Stimulated activated CD8-positive, alpha-beta memory T cell treated with anti-CD3 and anti-CD28 coated beads, Interleukin-15, amount 100 ng/mL, for 4 hours (primary cell): ENCODE results near the gene ISLR2.
"Not testable (repeated sequence)": the region's sequence is repeated elsewhere in the genome, so short reads cannot be mapped to it uniquely, and the experiment has no call there.

Source experiments
- DNase-seq, 2 donors: peaks; one replicate each; pipeline ENCODE4 v3.0.0-alpha.2; 2020; ENCODE audit warnings: low read depth in 2 of 2

The ISLR2 gene, protein sequence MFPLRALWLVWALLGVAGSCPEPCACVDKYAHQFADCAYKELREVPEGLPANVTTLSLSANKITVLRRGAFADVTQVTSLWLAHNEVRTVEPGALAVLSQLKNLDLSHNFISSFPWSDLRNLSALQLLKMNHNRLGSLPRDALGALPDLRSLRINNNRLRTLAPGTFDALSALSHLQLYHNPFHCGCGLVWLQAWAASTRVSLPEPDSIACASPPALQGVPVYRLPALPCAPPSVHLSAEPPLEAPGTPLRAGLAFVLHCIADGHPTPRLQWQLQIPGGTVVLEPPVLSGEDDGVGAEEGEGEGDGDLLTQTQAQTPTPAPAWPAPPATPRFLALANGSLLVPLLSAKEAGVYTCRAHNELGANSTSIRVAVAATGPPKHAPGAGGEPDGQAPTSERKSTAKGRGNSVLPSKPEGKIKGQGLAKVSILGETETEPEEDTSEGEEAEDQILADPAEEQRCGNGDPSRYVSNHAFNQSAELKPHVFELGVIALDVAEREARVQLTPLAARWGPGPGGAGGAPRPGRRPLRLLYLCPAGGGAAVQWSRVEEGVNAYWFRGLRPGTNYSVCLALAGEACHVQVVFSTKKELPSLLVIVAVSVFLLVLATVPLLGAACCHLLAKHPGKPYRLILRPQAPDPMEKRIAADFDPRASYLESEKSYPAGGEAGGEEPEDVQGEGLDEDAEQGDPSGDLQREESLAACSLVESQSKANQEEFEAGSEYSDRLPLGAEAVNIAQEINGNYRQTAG

DNA sequence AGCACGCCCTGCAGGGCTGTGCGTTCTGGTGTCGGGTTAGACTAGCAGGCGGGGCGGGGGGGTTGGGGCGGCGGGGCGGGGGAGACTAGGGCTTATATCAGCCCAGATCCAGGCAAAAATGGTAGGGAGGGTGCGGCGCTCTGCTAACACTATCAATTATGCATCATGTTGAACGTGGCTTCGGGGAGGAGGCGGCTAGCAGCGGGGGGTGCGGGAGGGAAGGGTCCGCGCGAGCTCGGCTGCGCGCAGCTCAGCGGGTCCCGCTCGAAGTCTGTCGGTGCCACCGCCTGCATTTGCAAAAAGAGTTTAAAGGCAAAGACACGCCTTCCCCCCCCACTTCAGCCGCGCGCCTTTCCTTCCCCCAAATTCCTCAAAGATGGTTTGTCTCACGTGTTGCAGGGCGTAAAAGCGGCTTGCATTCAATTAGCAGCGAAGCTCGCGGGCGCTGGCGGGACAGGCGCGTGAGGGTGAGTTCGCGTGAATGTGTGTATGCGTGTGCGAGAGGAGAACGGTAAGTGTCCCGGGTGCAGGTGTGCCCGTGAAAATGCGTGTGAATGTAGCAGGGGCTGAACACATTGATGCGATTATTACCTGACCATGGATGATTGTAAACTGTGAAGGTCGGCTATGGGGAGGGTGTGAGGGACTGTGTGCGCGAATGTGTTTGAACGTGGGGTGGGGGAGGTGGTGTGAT is at the start of gene ISLR2:
TSS of gene ISLR2 (plus strand) at position 432 of the 694 bp plus-strand sequence. CDS start 2,169 bp downstream, outside the sequence.
- no peak for DNase-seq

DNA sequence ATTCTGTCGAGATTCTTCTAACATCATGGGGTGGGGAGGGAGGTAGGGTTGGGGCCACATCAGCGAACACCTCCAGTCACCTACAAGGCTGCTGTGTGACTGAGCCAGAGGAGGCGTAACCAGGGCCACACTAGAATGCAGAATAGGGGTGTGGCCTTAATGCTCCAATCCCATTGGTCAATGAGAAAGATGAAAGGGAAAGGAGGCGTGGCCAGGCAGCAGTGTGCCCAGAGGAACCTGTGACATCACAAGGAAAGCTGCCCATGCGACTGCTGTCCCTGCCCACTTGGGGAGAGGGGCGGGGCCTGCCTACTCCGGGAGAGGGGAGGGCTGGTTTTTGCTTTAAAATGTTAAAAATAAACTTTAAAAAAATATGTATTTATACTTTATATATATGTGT is 47.9 kb upstream of the ISLR2 start, which contains the start of gene GOLGA6A:
TSS of gene GOLGA6A (minus strand) at position 101 of the 400 bp plus-strand sequence. CDS start at position 60, 41 bp downstream.
- DNase-seq = not testable (repeated sequence)

DNA sequence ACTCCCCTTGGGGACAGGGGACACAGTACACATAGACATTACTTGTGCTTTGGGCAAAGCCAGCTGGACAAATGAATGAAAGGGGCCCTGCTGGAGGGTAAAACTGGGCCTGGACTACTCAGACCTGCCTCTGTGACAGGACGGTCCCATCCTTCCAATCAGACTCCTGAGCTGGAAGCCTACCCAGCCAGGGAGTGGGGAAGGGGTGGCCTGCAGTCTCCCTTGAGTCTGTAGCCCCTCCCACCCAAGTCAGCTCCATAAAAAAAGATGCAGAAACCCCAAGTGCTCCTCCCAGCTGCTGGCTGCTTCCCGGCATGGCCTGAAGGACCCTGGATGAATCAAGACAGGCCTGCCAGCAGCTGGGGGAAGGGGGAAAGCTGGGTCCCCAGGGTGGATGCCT is 35.8 kb upstream of the ISLR2 start:
- not testable (repeated sequence) for DNase-seq

DNA sequence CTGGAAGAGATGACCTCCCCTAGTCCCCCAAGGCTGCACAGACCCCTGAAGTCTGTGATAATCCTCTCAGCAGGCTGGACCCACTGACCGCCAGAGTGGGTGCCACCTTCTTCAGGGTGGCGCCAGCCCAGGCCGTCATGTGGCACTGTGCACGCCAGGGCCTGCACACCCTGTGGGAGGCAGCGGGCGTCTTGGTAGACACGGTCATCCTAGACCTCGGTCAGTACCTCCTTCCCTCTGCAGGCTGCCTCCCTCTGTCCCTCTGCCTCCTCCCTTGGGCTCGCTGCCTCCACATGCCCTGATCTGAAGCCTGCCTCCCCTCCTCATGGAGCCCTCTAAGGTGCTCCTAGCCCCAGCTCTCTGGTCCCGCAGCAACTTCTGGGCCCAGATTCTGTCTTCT is 34.8 kb upstream of the ISLR2 start:
- DNase-seq = not testable (repeated sequence)

DNA sequence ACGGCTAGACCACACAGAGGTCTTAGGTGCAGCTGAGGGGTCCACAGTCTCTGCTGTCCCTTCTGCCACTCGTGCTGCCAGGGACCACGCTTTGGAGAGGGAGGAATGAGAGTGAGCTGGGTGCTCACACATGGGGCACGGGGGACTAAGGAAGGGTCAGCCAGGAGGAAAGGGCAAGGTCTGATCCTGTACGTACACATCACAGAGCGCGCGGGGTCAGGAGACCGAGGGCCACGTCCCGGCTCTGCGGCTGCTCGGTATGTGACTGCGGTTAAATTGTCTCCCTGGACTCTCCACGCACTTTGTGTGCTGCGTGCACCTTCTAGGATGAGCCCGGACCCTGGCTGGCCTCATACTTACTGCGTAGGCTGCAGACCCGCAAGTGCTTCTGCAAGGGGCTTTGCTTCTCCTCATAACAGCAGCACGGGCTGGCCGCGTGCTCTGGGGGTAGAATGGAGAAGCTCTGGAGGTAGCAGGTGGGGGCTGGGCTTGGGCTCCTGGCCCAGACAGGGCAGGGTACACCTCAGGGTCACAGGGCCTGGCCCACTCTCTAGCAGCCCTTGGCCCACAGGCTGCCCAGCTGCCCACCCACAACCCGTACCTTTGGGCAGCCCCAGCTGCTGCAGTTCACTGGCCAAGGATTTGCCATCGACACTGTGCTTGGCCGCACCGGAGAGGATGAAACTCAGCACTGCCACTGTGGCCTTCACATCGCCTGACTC is 33.5 kb upstream of the ISLR2 start:
- not testable (repeated sequence) for DNase-seq

DNA sequence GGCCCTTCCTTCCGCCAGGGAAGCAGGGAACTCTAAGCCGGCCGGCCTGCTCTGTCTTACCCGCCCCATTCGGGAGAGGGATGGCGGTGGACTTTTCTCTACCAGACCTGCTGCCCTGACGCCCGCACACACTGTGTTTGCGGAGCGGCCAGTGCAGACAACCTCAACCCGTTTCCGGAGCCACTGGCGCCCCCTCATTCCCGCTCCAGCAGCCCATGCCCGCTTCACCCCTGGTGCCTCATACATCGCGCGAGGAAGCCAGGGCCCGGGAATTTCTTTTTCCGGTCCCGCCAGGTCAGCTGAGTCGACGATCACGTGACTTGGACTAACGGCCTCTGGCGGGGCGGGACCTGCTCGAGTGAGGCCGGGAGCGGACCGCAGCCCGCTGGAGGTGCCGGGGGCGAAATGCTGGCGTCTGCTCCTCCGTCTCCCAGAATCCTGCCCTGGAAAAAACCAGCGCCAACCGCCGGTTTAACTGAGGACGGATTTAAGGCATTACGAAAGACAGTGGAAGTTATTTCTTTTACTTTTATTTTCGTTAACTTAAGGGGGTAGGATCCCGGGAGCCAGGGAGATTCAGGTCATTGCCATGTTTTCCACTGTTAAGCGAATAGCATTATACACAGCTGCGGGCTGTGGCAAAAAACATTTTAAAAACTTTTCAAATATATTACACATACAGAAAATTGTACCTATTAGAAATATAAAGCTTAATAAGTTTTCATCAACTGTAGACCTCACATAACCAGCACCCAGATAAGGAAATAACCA is 30.2 kb upstream of the ISLR2 start:
- peak; percentile 34 to 49 for DNase-seq

DNA sequence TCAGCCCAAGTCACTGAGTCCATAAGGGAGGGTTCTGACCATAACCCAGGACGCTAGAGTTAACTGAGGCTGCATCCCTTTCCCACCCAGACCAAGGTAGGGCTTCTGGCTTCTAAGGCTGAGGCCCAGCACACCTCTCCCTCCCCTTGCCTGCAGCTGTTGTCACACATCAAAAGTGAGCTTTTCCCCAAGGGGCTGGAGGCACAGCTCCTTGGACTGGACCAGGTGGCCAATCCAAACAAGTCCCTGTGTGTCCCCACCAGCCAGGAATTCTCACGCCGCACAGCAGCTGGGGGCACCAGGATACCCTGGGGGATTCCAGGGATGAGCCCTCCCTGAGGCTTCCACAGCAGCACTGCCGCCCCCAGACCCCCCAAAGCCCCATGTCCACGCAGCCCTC is 22.3 kb upstream of the ISLR2 start:
- DNase-seq = no peak

DNA sequence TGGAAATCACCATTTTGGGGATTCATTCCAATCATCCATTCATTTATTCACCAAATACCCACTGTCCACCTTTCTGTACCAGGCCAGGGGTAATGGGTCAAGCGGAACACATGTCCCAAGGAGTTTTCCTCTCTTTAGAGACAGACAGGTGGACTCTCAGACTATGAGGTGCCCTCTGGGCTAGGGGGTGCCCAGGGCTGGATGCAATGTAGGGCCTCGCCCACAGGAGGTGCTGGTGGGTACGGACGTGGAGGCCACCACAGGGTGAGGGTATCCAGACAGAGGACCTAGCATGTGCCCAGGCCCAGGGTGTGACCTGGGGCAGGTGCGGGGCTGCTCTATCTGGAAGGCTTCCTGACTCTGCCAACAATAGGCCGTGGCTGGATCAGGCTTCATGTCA is 21.8 kb upstream of the ISLR2 start:
- DNase-seq = not testable (repeated sequence)

DNA sequence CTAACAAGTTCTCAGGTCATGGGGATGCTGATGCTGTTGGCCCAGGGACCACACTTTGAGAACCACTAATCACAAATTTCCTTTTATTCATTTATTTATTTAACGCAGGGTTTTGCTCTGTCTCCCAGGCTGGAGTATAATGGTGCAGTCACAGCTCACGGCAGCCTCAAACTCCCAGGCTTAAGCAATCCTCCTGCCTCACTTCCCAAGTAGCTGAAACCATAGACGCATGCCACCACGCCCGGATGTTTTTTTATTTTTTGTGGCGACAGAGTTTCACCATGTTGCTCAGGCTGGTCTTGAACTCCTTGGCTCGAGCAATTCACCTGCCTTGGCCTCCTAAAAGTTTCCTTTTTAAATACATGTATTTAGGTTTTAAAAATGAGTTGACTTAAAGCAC is 20.7 kb upstream of the ISLR2 start:
- no peak for DNase-seq

DNA sequence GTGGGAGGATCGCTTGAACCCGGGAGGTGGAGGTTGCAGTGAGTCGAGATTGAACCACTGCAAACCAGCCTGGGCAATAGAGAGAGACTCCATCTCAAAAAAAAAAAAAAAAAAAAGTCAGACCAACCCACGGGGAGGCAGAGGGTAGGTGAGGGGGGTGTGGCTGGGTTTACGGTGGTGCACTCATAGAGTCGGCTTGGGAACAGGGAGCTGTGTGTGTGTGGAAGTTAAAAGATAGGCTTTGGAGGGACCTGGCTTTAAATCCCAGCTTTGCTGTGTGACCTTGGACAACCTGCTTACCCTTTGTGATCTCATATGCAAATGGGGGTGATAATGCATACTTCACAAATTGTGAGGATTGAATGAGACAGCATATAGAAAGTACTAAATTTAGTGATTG is 10.0 kb upstream of the ISLR2 start:
- DNase-seq = no peak

DNA sequence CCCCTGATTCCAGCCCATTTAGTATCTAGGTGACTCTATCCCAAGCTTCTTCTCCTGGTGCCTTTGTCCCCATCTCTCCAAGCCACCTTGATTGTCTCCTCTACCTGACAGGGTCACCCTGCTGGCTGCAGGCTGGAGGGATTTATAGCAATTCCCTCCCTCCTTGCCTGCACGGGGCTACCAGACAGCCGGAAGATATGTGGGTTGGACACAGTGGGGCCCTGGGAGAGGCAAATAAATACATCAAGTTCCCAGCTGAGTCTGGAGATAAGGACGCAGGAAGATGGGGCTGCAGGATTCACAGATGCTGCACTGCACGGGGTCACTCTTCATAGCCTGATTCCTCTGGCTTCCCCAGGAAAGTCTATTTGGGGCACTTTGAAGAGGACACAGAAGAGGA is 9.3 kb upstream of the ISLR2 start:
- no peak for DNase-seq

DNA sequence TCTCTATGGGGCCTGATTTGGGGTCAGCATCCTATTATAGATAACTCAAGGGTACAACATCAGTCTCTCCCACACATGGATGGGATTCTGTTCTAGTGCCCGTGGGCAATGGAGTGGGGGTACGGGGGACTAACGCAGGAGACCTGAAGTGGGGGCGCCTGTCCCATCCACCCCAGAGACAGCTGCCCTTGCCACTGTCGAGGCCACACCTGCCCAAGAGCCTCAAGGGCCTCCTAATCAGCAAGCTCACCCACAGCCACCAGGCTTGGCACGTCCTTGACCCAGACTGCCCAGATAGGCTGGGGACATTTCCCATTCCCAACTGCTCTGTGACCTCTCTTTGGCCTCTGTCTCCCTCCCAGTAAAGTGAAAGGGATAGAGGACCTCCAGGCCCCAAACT is 8.5 kb upstream of the ISLR2 start:
- DNase-seq = no peak

DNA sequence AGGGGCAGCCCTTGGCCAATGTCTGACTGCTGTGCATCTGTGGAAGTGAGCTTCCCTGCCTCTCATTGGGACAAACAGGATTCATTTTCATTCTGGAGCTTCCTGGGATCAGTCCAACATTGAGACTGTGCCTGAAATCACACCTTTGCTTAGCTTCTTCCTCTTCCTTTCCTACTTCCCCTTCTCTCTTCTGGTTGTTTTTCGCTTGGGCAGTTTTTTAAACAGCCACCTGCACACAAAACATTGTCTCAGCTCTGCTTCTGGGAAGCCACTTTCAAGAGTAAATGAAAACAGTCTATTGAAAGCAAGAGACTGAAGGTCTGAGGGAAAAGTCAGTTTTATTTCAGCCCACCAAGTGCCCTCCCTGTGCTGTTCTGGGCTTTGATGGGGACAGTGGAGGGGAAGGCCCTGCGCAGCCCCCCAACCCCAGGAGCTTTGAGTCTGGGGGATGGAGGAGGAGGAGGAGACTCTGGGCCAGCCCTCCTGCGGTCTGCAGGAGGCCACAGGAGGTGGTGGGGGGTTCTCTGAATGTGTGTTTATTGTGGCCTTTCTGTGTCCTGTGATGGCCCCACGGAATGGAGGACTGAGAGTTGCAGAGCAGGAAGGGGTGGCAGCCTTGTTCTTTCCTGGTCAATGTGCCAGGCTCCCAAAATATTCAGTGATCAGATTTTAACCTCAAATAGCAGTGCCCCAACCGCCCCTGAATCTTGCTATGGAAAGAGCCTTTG is 7.8 kb upstream of the ISLR2 start:
- no peak for DNase-seq

DNA sequence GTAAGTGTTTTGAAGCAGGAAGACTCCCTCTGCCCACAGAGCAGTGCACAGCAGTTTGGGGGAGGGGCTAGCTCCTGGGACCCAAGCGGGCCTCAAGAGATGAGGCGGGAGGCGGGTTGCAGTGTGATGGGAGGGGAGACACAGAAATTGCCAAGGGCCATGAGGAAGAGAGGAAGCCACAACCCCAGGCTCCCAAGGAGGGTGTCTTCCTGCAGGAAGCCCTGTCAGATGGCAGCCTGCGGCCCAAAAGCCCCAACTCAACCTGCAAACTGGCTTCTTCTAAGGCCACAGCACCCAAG is 7.3 kb upstream of the ISLR2 start:
- DNase-seq = no peak

DNA sequence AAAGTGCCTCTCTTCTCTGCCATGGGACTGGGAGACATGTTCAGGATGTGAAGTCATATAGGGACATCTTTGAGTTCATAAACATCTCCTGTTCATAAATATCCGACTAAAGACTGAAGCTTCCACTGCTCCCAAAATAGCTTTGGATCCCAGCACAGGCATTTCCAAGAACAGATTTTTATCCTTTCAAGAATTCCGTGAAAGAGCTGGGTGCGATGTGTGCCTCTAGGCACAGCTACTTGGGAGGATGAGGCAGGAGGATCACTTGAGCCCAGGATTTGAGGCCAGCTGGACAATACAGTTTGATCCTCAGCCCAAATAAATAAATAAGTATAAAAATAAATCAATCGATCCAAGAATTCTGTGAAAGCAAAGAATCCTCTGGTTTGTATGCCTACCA is 6.7 kb upstream of the ISLR2 start:
- no peak for DNase-seq

DNA sequence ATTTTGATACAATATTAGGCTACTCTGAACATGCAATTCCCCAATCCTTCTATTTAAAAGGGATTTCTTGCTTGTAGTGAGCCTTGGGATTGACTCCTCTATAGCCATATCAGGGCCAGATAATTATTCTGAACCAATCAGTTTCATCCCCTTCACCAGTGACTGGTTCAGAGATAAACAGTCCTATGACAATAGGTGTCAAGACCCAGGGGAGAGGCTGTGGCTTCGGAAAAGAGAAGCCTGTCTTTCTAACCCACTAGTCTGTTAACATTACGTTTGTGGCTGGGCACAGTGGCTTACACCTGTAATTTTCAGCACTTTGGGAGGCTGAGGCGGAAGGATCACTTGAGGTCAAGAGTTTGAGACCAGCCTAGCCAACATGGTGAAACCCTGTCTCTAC is 6.2 kb upstream of the ISLR2 start:
- DNase-seq = no peak

DNA sequence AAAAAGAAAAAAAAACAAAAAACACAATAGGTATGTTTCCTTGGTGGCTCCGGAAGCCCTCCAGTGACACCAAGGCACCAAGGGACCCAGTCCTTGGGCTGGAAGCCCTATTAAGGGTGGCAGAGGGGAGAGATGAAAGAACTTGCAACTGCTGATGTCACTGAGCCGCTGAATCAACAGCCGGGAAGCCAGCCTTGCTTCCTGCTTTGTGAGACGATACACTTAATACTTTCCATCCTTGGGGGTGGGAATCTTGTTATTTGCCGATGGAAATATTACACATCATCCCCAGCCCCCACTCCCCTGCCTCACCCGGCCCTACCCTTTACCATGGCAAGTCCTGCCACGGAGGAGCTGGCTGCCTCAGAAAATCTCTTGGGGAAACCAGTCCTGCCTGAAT is 5.6 kb upstream of the ISLR2 start:
- no peak for DNase-seq

DNA sequence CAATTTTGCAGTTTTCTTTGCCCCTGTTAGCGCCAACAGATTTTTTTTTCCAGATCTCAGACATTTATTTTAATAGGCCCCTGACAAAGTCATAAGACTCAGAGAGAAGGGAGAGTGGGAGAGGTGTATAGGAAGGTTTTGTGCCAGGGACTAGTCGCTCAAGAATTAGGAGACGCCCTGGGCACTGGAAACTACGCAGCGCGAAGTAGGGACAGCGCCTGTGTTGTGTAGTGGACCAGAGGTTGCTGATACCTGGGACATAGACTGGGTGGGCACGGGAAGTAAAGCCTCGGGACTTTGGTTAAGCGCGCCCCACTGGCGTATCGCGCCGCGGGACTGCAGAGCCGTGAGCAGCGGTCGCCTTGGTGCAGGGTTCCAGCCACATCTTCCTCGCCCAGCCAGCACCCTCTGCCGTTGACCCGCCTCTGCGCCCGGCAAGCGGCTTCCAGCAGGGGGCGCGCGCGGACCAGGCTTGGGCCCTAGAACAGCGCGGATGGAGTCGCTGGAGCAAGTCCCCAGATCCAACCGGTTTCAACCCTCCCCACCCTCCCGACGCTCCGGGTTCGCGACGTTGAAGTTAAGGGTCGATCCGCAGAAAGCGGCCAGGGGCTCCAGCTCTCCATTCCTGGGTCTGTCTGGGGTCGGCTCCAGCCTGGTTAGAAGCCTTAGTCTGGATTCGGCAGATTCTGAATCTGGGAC is 3.0 kb upstream of the ISLR2 start:
- DNase-seq = peak; percentile 44 to 59

DNA sequence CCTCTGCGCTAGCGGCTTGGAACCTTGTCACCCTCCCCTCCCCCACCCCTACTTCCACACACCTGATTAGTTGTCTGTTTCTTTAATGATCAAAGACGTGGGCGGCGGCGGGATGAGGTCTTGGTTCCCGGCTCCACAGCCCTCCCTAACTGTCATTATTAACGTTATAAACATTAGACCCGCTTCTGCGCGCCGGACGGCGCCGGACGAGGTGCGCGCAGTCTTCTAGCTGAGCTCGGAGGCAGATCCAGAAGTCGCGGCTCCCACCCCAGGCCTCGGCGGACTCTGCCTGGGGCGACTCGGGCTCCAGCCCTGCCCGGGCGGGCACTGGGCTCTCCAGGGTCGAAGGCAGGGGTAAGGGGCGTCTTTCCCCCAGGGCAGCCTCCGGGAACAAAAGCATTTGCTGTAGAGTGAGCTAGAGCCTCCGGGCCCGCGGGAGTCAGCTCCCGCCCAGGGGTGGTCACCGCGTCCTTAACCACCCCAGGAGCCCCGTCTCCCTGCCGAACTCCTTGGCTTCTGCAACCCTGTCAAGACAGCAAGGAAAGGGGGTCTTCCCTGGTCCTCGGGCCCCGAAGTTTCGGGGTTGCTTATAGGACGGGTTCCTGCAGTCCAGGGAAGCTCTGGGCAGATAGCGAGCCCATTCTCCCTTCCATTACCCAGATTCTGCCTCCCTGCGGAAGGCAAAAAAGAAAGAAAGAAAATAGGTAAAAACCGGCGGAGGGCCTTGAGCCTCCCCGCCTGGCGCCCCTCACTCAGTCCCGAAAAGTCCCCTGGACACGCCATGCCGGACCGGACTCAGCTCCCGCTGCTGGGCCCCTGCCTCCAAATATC is 2.2 kb upstream of the ISLR2 start:
- DNase-seq = no peak
